Activated CD4-positive, alpha-beta T cell treated with anti-CD3 and anti-CD28 coated beads, Interleukin-2, Interleukin-6, amounts not matched to agents 100 ng/mL and 50 ng/mL, durations not matched to agents 16 hours and 8 hours (primary cell): ENCODE results near the gene IZUMO2.
"Not testable (repeated sequence)": the region's sequence is repeated elsewhere in the genome, so short reads cannot be mapped to it uniquely, and the experiment has no call there.

Experiments used
- DNase-seq: peaks from one replicate; pipeline ENCODE4 v3.0.0-alpha.2; 2020

Gene IZUMO2

GRCh38 chr19:50181121-50181520 is 18.0 kb upstream of the IZUMO2 start:
- no peak for DNase-seq

- DNase-seq = no peak
Observed at GRCh38 chr19:50178859-50179537, 15.9 kb upstream of the IZUMO2 start.

GRCh38 chr19:50178320-50178719 is 15.2 kb upstream of the IZUMO2 start:
- DNase-seq = no peak

- DNase-seq = no peak
Observed at GRCh38 chr19:50176775-50177174, 13.7 kb upstream of the IZUMO2 start.

- DNase-seq = no peak
Observed at GRCh38 chr19:50175924-50176323, 12.8 kb upstream of the IZUMO2 start.

GRCh38 chr19:50174100-50174793 is 11.2 kb upstream of the IZUMO2 start:
- DNase-seq = no peak

GRCh38 chr19:50173127-50173526 is 10.0 kb upstream of the IZUMO2 start:
- DNase-seq = peak; percentile 10

GRCh38 chr19:50172726-50173125 is 9.6 kb upstream of the IZUMO2 start:
- no peak for DNase-seq

- DNase-seq = no peak
Observed at GRCh38 chr19:50171752-50172151, 8.7 kb upstream of the IZUMO2 start.

GRCh38 chr19:50167314-50167721 is 4.2 kb upstream of the IZUMO2 start:
- DNase-seq = no peak

GRCh38 chr19:50159078-50159477 is 4.0 kb downstream of the IZUMO2 start:
- no peak for DNase-seq

- no peak for DNase-seq
Observed at GRCh38 chr19:50158577-50158976, 4.5 kb downstream of the IZUMO2 start.

GRCh38 chr19:50155520-50156109 is 7.5 kb downstream of the IZUMO2 start:
- no peak for DNase-seq

- DNase-seq = no peak
Observed at GRCh38 chr19:50154529-50154928, 8.6 kb downstream of the IZUMO2 start.

- DNase-seq = no peak
Observed at GRCh38 chr19:50152578-50152977, 10.5 kb downstream of the IZUMO2 start.

- DNase-seq = no peak
Observed at GRCh38 chr19:50148528-50148927, 14.6 kb downstream of the IZUMO2 start.

- DNase-seq = peak; percentile 73
Observed at GRCh38 chr19:50147462-50148423, 15.3 kb downstream of the IZUMO2 start.

- DNase-seq = not testable (repeated sequence)
Observed at GRCh38 chr19:50141921-50142320, 21.2 kb downstream of the IZUMO2 start.

- DNase-seq = not testable (repeated sequence)
Observed at GRCh38 chr19:50140118-50140845, 22.8 kb downstream of the IZUMO2 start.

GRCh38 chr19:50136603-50137365 is 26.3 kb downstream of the IZUMO2 start:
- DNase-seq = not testable (repeated sequence)

- DNase-seq = not testable (repeated sequence)
Observed at GRCh38 chr19:50135856-50136602, 27.1 kb downstream of the IZUMO2 start.
